ENCODE data around the gene SOCS7.

The SOCS7 gene

GRCh38 chr17:38327936-38328335, 23.7 kb upstream of the SOCS7 start:
- TF ChIP-seq CSDC2 (CRISPR knock-in tag; IDR thresholded peaks at IDR 0.05) (no peak), OSR1 (CRISPR knock-in tag; IDR thresholded peaks at IDR 0.05) (no peak), ZNF70 (CRISPR knock-in tag; IDR thresholded peaks at IDR 0.05) (no peak), ZFP30 (CRISPR knock-in tag; IDR thresholded peaks at IDR 0.05) (no peak), ESRRG (CRISPR knock-in tag; IDR thresholded peaks at IDR 0.05) (no peak), ARNTL (CRISPR knock-in tag; IDR thresholded peaks at IDR 0.05; ENCODE audit: borderline replicate concordance, low read depth) (no peak), GLIS3 (CRISPR knock-in tag; IDR thresholded peaks at IDR 0.05) (no peak), TOX (CRISPR knock-in tag; IDR thresholded peaks at IDR 0.05; ENCODE audit: borderline replicate concordance) (no peak), SNAI2 (CRISPR knock-in tag; IDR thresholded peaks at IDR 0.05) (no peak), TCF4 (CRISPR knock-in tag; IDR thresholded peaks at IDR 0.05; ENCODE audit: borderline replicate concordance) (no peak), ZFP3 (CRISPR knock-in tag; IDR thresholded peaks at IDR 0.05) (no peak)
- TF ChIP-seq, protein P1, sequence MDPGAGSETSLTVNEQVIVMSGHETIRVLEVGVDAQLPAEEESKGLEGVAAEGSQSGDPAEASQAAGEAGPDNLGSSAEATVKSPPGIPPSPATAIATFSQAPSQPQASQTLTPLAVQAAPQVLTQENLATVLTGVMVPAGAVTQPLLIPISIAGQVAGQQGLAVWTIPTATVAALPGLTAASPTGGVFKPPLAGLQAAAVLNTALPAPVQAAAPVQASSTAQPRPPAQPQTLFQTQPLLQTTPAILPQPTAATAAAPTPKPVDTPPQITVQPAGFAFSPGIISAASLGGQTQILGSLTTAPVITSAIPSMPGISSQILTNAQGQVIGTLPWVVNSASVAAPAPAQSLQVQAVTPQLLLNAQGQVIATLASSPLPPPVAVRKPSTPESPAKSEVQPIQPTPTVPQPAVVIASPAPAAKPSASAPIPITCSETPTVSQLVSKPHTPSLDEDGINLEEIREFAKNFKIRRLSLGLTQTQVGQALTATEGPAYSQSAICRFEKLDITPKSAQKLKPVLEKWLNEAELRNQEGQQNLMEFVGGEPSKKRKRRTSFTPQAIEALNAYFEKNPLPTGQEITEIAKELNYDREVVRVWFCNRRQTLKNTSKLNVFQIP (CRISPR knock-in tag; IDR thresholded peaks at IDR 0.05; ENCODE audit: borderline replicate concordance, low read depth): no peak

GRCh38 chr17:38328620-38329019, 23.0 kb upstream of the SOCS7 start:
- no peak for TF ChIP-seq ZNF565 (CRISPR knock-in tag; conservative IDR thresholded peaks at IDR 0.05; ENCODE audit: low read depth)
- TF ChIP-seq BACH2 (CRISPR knock-in tag; IDR thresholded peaks at IDR 0.05; ENCODE audit: borderline replicate concordance): no peak
- no peak for TF ChIP-seq RARB (CRISPR knock-in tag; IDR thresholded peaks at IDR 0.05)
- no peak for TF ChIP-seq ESRRG (CRISPR knock-in tag; IDR thresholded peaks at IDR 0.05)
- TF ChIP-seq, protein P2, sequence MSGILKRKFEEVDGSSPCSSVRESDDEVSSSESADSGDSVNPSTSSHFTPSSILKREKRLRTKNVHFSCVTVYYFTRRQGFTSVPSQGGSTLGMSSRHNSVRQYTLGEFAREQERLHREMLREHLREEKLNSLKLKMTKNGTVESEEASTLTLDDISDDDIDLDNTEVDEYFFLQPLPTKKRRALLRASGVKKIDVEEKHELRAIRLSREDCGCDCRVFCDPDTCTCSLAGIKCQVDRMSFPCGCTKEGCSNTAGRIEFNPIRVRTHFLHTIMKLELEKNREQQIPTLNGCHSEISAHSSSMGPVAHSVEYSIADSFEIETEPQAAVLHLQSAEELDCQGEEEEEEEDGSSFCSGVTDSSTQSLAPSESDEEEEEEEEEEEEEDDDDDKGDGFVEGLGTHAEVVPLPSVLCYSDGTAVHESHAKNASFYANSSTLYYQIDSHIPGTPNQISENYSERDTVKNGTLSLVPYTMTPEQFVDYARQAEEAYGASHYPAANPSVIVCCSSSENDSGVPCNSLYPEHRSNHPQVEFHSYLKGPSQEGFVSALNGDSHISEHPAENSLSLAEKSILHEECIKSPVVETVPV (CRISPR knock-in tag; IDR thresholded peaks at IDR 0.05): no peak
- TF ChIP-seq ZFP3 (CRISPR knock-in tag; IDR thresholded peaks at IDR 0.05): no peak

More at GRCh38 chr17:38327936-38328335, 23.7 kb upstream of the SOCS7 start:
- ATAC-seq: no peak

DNA sequence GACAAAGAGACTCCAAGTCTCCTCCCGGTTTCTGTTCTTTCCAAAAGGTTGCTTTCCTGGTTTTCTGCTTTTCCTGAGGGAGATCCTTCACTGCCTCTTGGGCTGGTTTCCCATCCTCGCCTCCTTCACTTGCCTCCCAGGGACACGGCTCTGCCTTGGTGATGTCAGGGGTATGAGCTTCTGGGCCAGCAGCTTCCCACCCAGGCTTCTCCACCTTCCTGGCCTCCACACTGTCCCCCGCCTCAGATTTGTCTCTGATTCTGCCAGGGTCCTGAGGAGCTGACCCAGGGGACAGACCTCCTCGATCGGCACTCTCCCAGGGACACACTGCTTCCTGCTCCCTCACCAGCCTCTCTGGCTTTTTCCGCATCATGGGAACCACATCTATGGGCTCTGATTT, 22.4 kb upstream of the SOCS7 start:
- no peak for ATAC-seq
- TF ChIP-seq TCF4 (CRISPR knock-in tag; IDR thresholded peaks at IDR 0.05; ENCODE audit: borderline replicate concordance) (no peak), ZNF70 (CRISPR knock-in tag; IDR thresholded peaks at IDR 0.05) (no peak), RARB (CRISPR knock-in tag; IDR thresholded peaks at IDR 0.05) (no peak), GLIS3 (CRISPR knock-in tag; IDR thresholded peaks at IDR 0.05) (no peak), ISL1 (CRISPR knock-in tag; IDR thresholded peaks at IDR 0.05) (no peak), ARNTL (CRISPR knock-in tag; IDR thresholded peaks at IDR 0.05; ENCODE audit: borderline replicate concordance, low read depth) (no peak), OSR1 (CRISPR knock-in tag; IDR thresholded peaks at IDR 0.05) (no peak)

More at GRCh38 chr17:38328620-38329019, 23.0 kb upstream of the SOCS7 start:
- no peak for ATAC-seq

GRCh38 chr17:38329808-38330730, 21.6 kb upstream of the SOCS7 start:
- no peak for TF ChIP-seq CSDC2 (CRISPR knock-in tag; IDR thresholded peaks at IDR 0.05)
- TF ChIP-seq ZNF565 (CRISPR knock-in tag; conservative IDR thresholded peaks at IDR 0.05; ENCODE audit: low read depth): no peak
- no peak for TF ChIP-seq ISL1 (CRISPR knock-in tag; IDR thresholded peaks at IDR 0.05)
- no peak for TF ChIP-seq ZFP3 (CRISPR knock-in tag; IDR thresholded peaks at IDR 0.05)
- TF ChIP-seq OSR1 (CRISPR knock-in tag; IDR thresholded peaks at IDR 0.05): no peak
- no peak for TF ChIP-seq BACH2 (CRISPR knock-in tag; IDR thresholded peaks at IDR 0.05; ENCODE audit: borderline replicate concordance)
- no peak for TF ChIP-seq ARNTL (CRISPR knock-in tag; IDR thresholded peaks at IDR 0.05; ENCODE audit: borderline replicate concordance, low read depth)
- no peak for TF ChIP-seq ZNF8 (CRISPR knock-in tag; IDR thresholded peaks at IDR 0.05)
- no peak for TF ChIP-seq SNAI2 (CRISPR knock-in tag; IDR thresholded peaks at IDR 0.05)
- TF ChIP-seq ZNF70 (CRISPR knock-in tag; IDR thresholded peaks at IDR 0.05): no peak
- TF ChIP-seq ZC3H10 (CRISPR knock-in tag; IDR thresholded peaks at IDR 0.05): no peak
- TF ChIP-seq, protein P3, sequence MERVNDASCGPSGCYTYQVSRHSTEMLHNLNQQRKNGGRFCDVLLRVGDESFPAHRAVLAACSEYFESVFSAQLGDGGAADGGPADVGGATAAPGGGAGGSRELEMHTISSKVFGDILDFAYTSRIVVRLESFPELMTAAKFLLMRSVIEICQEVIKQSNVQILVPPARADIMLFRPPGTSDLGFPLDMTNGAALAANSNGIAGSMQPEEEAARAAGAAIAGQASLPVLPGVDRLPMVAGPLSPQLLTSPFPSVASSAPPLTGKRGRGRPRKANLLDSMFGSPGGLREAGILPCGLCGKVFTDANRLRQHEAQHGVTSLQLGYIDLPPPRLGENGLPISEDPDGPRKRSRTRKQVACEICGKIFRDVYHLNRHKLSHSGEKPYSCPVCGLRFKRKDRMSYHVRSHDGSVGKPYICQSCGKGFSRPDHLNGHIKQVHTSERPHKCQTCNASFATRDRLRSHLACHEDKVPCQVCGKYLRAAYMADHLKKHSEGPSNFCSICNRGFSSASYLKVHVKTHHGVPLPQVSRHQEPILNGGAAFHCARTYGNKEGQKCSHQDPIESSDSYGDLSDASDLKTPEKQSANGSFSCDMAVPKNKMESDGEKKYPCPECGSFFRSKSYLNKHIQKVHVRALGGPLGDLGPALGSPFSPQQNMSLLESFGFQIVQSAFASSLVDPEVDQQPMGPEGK (CRISPR knock-in tag; IDR thresholded peaks at IDR 0.05; ENCODE audit: borderline replicate concordance): no peak
- no peak for TF ChIP-seq PPARA (CRISPR knock-in tag; IDR thresholded peaks at IDR 0.05; ENCODE audit: borderline replicate concordance)
- TF ChIP-seq, protein P1 (CRISPR knock-in tag; IDR thresholded peaks at IDR 0.05; ENCODE audit: borderline replicate concordance, low read depth): no peak
- TF ChIP-seq, protein P4, sequence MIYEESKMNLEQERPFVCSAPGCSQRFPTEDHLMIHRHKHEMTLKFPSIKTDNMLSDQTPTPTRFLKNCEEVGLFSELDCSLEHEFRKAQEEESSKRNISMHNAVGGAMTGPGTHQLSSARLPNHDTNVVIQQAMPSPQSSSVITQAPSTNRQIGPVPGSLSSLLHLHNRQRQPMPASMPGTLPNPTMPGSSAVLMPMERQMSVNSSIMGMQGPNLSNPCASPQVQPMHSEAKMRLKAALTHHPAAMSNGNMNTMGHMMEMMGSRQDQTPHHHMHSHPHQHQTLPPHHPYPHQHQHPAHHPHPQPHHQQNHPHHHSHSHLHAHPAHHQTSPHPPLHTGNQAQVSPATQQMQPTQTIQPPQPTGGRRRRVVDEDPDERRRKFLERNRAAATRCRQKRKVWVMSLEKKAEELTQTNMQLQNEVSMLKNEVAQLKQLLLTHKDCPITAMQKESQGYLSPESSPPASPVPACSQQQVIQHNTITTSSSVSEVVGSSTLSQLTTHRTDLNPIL (CRISPR knock-in tag; IDR thresholded peaks at IDR 0.05; ENCODE audit: low read depth): no peak
- no peak for TF ChIP-seq GLIS3 (CRISPR knock-in tag; IDR thresholded peaks at IDR 0.05)
- TF ChIP-seq, protein P2 (CRISPR knock-in tag; IDR thresholded peaks at IDR 0.05): no peak
- no peak for ATAC-seq

Data from SK-N-SH treated with all-trans-retinoic acid at 6 μM for 48 hours (cell line).